ENCODE results near the gene ITGB7.

- TF ChIP-seq CTCF (IDR thresholded peaks at IDR 0.05) (no peak), POLR2A (IDR thresholded peaks at IDR 0.05) (no peak)
Measured at GRCh38 chr12:53245286-53245685, 38.2 kb upstream of the ITGB7 start.

Data from body of pancreas (tissue), 4 donors.